ENCODE measurements around the gene RRP12. TPM values are rescaled to one million over a fixed set of nuclear protein-coding genes. Genes with fewer than 3 reads are reported as not detected.
A peak's percentile ranks its signal among the peaks of the same experiment; 100 is the strongest.

RRP12 gene
- polyA plus RNA-seq, 1 of the 3 experiments (the other 2 are of a cell fraction): 46.4 TPM

DNA sequence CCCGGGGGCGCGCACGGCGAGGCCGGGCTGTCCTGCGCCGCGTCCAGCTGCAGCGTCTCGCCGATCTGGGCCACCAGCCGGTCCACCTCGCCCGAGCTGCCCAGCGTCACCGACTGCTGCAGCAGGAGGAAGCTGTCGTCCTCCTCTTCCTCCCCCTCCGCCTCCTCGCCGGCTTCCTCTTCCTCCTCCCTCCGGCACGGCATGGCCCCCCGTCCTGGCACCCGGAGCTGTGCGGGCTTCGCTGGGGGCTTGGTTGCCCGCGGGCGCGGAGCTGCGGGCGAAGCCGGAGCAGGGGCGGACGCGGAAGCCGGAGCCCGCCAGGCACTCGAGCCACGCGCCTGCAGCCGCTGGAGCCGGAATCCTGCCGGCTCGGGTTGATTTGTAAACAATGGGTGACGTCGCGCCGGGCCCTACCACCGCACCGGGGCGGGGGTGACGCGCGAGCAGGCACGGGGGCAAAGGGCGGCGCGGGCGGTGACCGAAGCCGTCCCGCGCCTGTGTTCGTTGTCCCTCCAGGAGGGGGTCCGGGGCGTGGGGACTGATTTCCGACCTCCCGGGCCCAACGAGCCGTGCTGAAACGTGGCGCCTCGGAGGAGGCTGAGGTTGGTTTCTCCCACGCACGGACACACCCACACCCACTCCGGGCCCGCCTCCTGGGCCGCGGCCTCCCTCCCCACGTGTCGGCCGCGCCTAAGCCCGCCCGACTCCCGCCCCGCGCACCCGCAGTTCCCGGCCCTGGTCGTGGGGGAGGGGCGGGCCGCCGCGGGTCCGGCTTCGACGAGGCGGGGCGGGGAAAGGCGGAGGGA is 66.6 kb downstream of the RRP12 start, which contains the start of gene FRAT2 (continued):
- TF ChIP-seq NRF1 (IDR thresholded peaks at IDR 0.05; ENCODE audit: low read depth, low read length): peak; percentile 66

DNA sequence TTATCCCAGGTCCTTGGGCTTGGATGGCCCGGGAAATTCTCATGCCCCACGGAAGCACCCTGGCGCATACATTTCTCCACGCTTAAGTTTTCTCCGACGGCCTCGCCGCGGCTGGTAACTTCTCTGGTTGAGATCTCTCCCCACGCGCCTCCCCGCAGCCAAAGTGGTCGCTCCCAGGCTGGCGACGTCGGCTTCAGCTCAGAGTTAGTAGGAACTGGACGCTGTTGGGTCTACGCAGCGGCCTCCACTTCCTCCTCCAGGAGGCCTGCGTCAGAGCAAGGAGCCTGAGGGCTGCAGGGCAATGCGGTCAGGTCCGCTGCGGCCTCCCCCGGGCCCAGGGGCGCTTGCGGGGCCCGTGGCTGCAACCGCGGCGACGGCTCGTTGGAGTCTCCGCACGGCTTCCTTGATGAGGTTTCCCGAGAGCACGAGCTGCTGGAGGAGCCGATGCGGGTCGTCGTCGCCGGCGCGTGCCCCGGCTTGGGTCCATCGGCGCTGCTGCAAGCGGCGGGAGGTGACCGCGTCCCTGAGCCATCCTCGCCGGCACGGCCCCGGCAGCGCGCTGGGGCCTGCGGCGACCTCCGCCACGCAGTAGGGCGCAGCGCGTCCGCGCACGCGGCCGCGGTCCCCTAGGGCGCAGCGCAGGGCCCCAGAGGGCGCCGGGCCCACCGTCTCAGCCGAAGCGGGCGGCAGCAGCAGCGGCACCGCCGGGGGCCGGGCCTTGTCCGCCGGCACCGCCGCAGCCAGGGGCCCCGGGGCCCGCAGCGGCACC is 67.4 kb downstream of the RRP12 start:
- H3K4me1 ChIP-seq (ENCODE audit: control insufficient read depth in 1 of 2, insufficient read depth in 2 of 2, low read depth in 1 of 2, low read length in 1 of 2): peaks cover 0 to 21% of the 10 kb centered on the region in 2 experiments; a peak in 1 of 4 replicates
- CTCF ChIA-PET: interaction anchor here (0.6 to 4.2 kb wide), 9 partner anchors 10 to 74 kb away, joined by 3 to 31 read pairs (median 4); partner anchors contain the start of genes ARHGAP19 and FRAT1
- no peaks in the 10 kb centered on the region for H3K36me3 ChIP-seq (replicated peaks in 1 of 2; ENCODE audit: control insufficient read depth in 1 of 2, insufficient read depth in 2 of 2, low read length in 1 of 2)
- POLR2A ChIA-PET: interaction anchor here (0.8 to 2.1 kb wide), 3 partner anchors 14 to 55 kb away, joined by 3 to 7 read pairs (median 3); no protein-coding TSS in a partner anchor
- H3K79me2 ChIP-seq (ENCODE audit: insufficient read depth): no peaks in the 10 kb centered on the region; the same call in 1 of the 2 replicates
- H3K4me2 ChIP-seq: peak overlapping the region; percentile 94
- H4K20me1 ChIP-seq (ENCODE audit: insufficient read depth): peaks cover 7% of the 10 kb centered on the region; the same call in 1 of the 2 replicates
- peaks cover 19% of the 10 kb centered on the region for H3F3A ChIP-seq (replicated peaks; ENCODE audit: insufficient read depth)
- 7% methylated on average over 12 of the region's 89 CpGs for WGBS (ENCODE audit: low lambda C conversion rate)
- H3K27ac ChIP-seq (ENCODE audit: low read depth in 2 of 2, low read length in 1 of 2): peak overlapping the region in 1 of 2 experiments; percentile 7; a peak in 1 of 4 replicates
- 0 out of 2 replicates have a peak overlapping the region, but pooled peaks have one; percentile 36 for H2AFZ ChIP-seq (ENCODE audit: low read depth)
- no peaks in the 10 kb centered on the region for H3K9me2 ChIP-seq
- peak; percentile 75 for DNase-seq
- peak overlapping the region; percentile 77 to 83 for H3K4me3 ChIP-seq (ENCODE audit: low read depth in 2 of 2, low read length in 1 of 2)
- no peak for TF ChIP-seq MEF2A (IDR thresholded peaks at IDR 0.05; ENCODE audit: borderline replicate concordance, low read depth)
- TF ChIP-seq, protein P1, sequence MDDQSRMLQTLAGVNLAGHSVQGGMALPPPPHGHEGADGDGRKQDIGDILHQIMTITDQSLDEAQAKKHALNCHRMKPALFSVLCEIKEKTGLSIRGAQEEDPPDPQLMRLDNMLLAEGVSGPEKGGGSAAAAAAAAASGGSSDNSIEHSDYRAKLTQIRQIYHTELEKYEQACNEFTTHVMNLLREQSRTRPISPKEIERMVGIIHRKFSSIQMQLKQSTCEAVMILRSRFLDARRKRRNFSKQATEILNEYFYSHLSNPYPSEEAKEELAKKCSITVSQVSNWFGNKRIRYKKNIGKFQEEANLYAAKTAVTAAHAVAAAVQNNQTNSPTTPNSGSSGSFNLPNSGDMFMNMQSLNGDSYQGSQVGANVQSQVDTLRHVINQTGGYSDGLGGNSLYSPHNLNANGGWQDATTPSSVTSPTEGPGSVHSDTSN (IDR thresholded peaks at IDR 0.05): no peak
- no peak for TF ChIP-seq EZH2phosphoT487 (IDR thresholded peaks at IDR 0.05; ENCODE audit: borderline replicate concordance, low read depth)
- TF ChIP-seq FOXJ3 (CRISPR knock-in tag; IDR thresholded peaks at IDR 0.05): no peak
- TF ChIP-seq NRF1 (IDR thresholded peaks at IDR 0.05; ENCODE audit: low read depth, low read length): no peak
- TF ChIP-seq RXRA (IDR thresholded peaks at IDR 0.05; ENCODE audit: borderline replicate concordance, low read depth): no peak
- TF ChIP-seq, protein P2, sequence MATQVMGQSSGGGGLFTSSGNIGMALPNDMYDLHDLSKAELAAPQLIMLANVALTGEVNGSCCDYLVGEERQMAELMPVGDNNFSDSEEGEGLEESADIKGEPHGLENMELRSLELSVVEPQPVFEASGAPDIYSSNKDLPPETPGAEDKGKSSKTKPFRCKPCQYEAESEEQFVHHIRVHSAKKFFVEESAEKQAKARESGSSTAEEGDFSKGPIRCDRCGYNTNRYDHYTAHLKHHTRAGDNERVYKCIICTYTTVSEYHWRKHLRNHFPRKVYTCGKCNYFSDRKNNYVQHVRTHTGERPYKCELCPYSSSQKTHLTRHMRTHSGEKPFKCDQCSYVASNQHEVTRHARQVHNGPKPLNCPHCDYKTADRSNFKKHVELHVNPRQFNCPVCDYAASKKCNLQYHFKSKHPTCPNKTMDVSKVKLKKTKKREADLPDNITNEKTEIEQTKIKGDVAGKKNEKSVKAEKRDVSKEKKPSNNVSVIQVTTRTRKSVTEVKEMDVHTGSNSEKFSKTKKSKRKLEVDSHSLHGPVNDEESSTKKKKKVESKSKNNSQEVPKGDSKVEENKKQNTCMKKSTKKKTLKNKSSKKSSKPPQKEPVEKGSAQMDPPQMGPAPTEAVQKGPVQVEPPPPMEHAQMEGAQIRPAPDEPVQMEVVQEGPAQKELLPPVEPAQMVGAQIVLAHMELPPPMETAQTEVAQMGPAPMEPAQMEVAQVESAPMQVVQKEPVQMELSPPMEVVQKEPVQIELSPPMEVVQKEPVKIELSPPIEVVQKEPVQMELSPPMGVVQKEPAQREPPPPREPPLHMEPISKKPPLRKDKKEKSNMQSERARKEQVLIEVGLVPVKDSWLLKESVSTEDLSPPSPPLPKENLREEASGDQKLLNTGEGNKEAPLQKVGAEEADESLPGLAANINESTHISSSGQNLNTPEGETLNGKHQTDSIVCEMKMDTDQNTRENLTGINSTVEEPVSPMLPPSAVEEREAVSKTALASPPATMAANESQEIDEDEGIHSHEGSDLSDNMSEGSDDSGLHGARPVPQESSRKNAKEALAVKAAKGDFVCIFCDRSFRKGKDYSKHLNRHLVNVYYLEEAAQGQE (IDR thresholded peaks at IDR 0.05; ENCODE audit: low read depth, low read length): no peak
- no peak for TF ChIP-seq TCF12 (IDR thresholded peaks at IDR 0.05)
- TF ChIP-seq GATA2 (CRISPR knock-in tag; IDR thresholded peaks at IDR 0.05): no peak
- no peak for TF ChIP-seq NFIC (IDR thresholded peaks at IDR 0.05; ENCODE audit: borderline replicate concordance)
- TF ChIP-seq, protein P3, sequence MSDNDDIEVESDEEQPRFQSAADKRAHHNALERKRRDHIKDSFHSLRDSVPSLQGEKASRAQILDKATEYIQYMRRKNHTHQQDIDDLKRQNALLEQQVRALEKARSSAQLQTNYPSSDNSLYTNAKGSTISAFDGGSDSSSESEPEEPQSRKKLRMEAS (IDR thresholded peaks at IDR 0.05; ENCODE audit: low read depth): no peak
- no peak for TF ChIP-seq RCOR1 (IDR thresholded peaks at IDR 0.05; ENCODE audit: low read length)
- no peak; the same call in 1 of the 2 replicates for TF ChIP-seq SIN3A (IDR thresholded peaks at IDR 0.05; ENCODE audit: borderline replicate concordance, low read depth, low read length)
- no peaks in the 10 kb centered on the region for H3K27me3 ChIP-seq (ENCODE audit: insufficient read depth)
- H3K9ac ChIP-seq: peak overlapping the region; percentile 98; the same call in 1 of the 2 replicates
- H3K9me3 ChIP-seq: no peaks in the 10 kb centered on the region
